ENCODE data around the gene IDH2.

DNA sequence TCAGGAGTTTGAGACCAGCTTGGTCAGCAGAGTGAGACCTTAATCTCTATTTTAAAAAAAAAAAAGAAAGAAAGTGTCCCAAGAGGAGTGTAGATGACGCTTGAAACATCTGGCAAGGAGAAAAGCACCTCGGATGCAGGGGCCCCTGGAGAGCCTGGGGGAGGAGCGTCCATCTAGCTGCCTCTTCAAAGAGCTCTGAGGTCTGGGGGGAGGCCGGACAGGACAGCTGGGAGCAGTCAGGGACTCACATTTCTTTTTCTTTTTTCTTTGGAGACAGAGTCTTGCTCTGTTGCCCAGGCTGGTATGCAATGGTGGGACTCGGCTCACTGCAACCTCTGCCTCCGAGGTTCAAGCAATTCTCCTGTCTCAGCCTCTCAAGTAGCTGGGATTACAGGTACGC lies 3.3 kb upstream of the IDH2 start:
- TF ChIP-seq, protein P1, sequence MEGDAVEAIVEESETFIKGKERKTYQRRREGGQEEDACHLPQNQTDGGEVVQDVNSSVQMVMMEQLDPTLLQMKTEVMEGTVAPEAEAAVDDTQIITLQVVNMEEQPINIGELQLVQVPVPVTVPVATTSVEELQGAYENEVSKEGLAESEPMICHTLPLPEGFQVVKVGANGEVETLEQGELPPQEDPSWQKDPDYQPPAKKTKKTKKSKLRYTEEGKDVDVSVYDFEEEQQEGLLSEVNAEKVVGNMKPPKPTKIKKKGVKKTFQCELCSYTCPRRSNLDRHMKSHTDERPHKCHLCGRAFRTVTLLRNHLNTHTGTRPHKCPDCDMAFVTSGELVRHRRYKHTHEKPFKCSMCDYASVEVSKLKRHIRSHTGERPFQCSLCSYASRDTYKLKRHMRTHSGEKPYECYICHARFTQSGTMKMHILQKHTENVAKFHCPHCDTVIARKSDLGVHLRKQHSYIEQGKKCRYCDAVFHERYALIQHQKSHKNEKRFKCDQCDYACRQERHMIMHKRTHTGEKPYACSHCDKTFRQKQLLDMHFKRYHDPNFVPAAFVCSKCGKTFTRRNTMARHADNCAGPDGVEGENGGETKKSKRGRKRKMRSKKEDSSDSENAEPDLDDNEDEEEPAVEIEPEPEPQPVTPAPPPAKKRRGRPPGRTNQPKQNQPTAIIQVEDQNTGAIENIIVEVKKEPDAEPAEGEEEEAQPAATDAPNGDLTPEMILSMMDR (IDR thresholded peaks at IDR 0.05; ENCODE audit: low read depth, low read length, poor library complexity, severe bottlenecking), result no peak
- no peak for TF ChIP-seq EZH2phosphoT487 (IDR thresholded peaks at IDR 0.05; ENCODE audit: borderline replicate concordance, low read length)
